Esophagus muscularis mucosa (tissue), 4 donors: ENCODE measurements around the gene MEGF9. TPM values are rescaled to one million over a fixed set of nuclear protein-coding genes. Genes with fewer than 3 reads are reported as not detected.

Source experiments
- DNase-seq: peaks from one replicate; pipeline ENCODE4 v3.0.0-alpha.2; 2017; ENCODE audit errors: extremely low spot score
- H3K27ac ChIP-seq, 4 donors: fragments of 200-600 bp; sonication (generic); replicated peaks in 1 of 4; 1 replicate in 3 of 4; 2 replicates in 1 of 4; pipeline ENCODE4 v1.5.1; 2016 to 2019; ENCODE audit warnings: mild to moderate bottlenecking in 1 of 4
- H3K27me3 ChIP-seq, 4 donors: fragments of 200-600 bp; sonication (generic); one replicate each; pipeline versions ENCODE4 v1.5.1 to v1.6.0; 2016 to 2019
- H3K36me3 ChIP-seq, 4 donors: fragments of 200-600 bp; sonication (generic); one replicate each; pipeline ENCODE4 v1.5.1; 2016 to 2019
- H3K4me1 ChIP-seq, 4 donors: fragments of 200-600 bp; sonication (generic); one replicate each; pipeline ENCODE4 v1.5.1; 2016 to 2019
- H3K4me3 ChIP-seq, 4 donors: fragments of 200-600 bp; sonication (generic); 1 replicate in 2 of 4; 2 replicates in 2 of 4; pipeline ENCODE4 v1.5.1; 2016 to 2019; ENCODE audit warnings: mild to moderate bottlenecking in 4 of 4, moderate library complexity in 1 of 4
- H3K9me3 ChIP-seq, 4 donors: fragments of 200-600 bp; sonication (generic); 1 replicate in 3 of 4; 2 replicates in 1 of 4; pipeline ENCODE4 v1.5.1; 2016 to 2019
- EP300 ChIP-seq: sonication (generic); formaldehyde crosslinking; IDR thresholded peaks from one replicate; pipeline ENCODE4 v1.6.1; 2017; ENCODE audit warnings: antibody characterized with exemption
- POLR2A ChIP-seq: fragments of 450-650 bp; IDR thresholded peaks from one replicate; pipeline ENCODE4 v1.6.1; 2017; ENCODE audit warnings: antibody characterized with exemption, moderate library complexity, mild to moderate bottlenecking, low read depth
- POLR2AphosphoS5 ChIP-seq, 2 donors: sonication (generic); formaldehyde crosslinking; IDR thresholded peaks; one replicate each; pipeline ENCODE4 v1.6.1; 2017; ENCODE audit warnings: antibody characterized with exemption in 2 of 2
- WGBS: methylation state at CpG from one replicate; pipeline ENCODE4 v1.1.5; 2018; 5-methylcytosine and 5-hydroxymethylcytosine counted together
- intact Hi-C: fragments of 100-400 bp; cut with DNase I; formaldehyde crosslinking; loops from one replicate; pipeline ENCODE4 v1.15.1; 2023
- total RNA-seq, 4 donors: library from RNA; depleted of rRNA; stranded (reverse); fragments of >200 nt; gene quantifications; one replicate each; pipeline versions ENCODE4 v1.1.0 to v1.2.1, GENCODE V29; 2016
- TF ChIP-seq, protein P1 (sequence below), 3 experiments: fragments of 200-600 bp in 2 of 3; fragments of 450-650 bp in 1 of 3; sonication (generic) in 2 of 3; IDR thresholded peaks; one replicate each; pipeline ENCODE4 v1.5.1; 2017 to 2019; ENCODE audit warnings: antibody characterized with exemption in 3 of 3, mild to moderate bottlenecking in 2 of 3, moderate library complexity in 1 of 3

MEGF9 gene
- total RNA-seq, 4 donors from 2014 or later = 17.1 to 23.1 (median 18.9) TPM

DNA sequence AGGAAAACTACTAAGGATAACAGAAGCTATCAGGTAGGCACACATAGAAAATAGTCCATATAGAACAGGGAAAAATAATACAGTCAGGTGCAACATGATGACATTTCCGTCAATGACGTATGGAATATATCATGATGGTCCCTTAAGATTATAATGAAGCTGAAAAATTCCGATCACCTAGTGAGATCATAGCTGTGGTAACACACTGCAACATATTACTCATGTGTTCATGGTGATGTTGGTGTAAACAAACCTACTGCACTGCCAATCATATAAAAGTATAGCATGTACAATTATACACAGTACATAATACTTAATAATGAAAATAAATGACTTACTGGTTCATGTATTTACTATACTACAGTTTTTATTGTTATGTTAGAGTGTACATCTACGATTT, 60.0 kb downstream of the MEGF9 start:
- no peak overlapping the region for H3K4me3 ChIP-seq
- H3K36me3 ChIP-seq = no peaks in the 10 kb centered on the region
- peaks cover 0 to 5% (median 0%) of the 10 kb centered on the region in 4 donors for H3K4me1 ChIP-seq
- no peak overlapping the region for H3K27ac ChIP-seq
- intact Hi-C loops = no loop called here
- WGBS = 95% methylated on average over 4 of the region's 4 CpGs
- H3K27me3 ChIP-seq = no peaks in the 10 kb centered on the region
- no peak for DNase-seq
- no peak for TF ChIP-seq POLR2A
- TF ChIP-seq POLR2AphosphoS5 (IDR thresholded peaks at IDR 0.05) = no peak
- TF ChIP-seq, protein P1, sequence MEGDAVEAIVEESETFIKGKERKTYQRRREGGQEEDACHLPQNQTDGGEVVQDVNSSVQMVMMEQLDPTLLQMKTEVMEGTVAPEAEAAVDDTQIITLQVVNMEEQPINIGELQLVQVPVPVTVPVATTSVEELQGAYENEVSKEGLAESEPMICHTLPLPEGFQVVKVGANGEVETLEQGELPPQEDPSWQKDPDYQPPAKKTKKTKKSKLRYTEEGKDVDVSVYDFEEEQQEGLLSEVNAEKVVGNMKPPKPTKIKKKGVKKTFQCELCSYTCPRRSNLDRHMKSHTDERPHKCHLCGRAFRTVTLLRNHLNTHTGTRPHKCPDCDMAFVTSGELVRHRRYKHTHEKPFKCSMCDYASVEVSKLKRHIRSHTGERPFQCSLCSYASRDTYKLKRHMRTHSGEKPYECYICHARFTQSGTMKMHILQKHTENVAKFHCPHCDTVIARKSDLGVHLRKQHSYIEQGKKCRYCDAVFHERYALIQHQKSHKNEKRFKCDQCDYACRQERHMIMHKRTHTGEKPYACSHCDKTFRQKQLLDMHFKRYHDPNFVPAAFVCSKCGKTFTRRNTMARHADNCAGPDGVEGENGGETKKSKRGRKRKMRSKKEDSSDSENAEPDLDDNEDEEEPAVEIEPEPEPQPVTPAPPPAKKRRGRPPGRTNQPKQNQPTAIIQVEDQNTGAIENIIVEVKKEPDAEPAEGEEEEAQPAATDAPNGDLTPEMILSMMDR (IDR thresholded peaks at IDR 0.05) = no peak
- TF ChIP-seq EP300 = no peak
- no peaks in the 10 kb centered on the region for H3K9me3 ChIP-seq

DNA sequence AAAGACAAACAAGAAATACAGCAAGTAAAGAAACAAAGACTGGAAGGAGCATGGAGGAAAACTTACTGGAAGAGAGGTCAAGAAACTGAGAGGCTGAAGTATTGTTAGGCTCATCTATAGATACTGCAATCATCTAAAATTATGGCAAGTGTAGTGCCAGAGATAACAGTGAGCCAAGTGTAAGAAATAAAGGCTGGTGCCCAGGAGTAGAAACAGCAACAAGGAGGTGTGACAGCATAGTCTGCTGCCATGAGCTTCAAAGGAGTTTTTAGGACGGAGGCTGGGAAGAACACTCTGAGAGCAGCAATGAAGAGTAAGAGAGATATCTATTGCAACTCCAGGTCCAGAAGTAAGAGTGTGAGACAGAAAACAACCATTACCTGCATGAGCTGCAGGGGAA, 60.5 kb downstream of the MEGF9 start:
- WGBS = 88% methylated on average over 1 of the region's 1 CpG
- H3K27ac ChIP-seq = no peak overlapping the region

DNA sequence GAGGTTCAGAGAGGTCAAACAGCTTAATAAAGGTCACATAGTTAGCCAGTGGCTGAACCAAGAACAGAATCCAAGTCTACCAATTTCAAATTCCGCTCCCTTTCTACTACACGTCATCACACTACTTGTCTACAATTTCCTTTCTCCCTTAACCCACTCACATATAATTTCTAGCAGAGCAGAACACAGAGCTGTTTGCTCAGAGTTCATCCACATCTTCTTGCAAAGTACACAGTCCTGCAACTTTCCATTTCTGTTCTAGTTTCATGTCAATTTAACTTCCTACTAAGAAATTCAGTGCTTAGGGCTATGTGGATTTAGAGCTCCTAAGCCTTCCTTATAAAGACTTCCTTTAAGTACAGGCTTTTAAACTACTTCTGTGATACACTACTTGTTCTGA, 61.3 kb downstream of the MEGF9 start:
- 86% methylated on average over 2 of the region's 2 CpGs for WGBS
- Histone ChIP-seq H3K9me3 (no peaks in the 10 kb centered on the region), H3K36me3 (no peaks in the 10 kb centered on the region), H3K4me1 (peaks cover 0 to 5% (median 0%) of the 10 kb centered on the region in 4 donors), H3K27me3 (no peaks in the 10 kb centered on the region), H3K4me3 (no peak overlapping the region), H3K27ac (no peak overlapping the region)
- DNase-seq = no peak
- TF ChIP-seq POLR2A = no peak
- TF ChIP-seq, protein P1 (IDR thresholded peaks at IDR 0.05) = no peak
- no peak for TF ChIP-seq EP300
- TF ChIP-seq POLR2AphosphoS5 (IDR thresholded peaks at IDR 0.05) = no peak
- intact Hi-C loops = no loop called here

More for the DNA sequence above, 60.5 kb downstream of the MEGF9 start:
- no peak for DNase-seq
- intact Hi-C loops = no loop called here
- TF ChIP-seq EP300 (no peak), POLR2AphosphoS5 (IDR thresholded peaks at IDR 0.05) (no peak), POLR2A (no peak)
- TF ChIP-seq, protein P1 (IDR thresholded peaks at IDR 0.05) = no peak
- no peaks in the 10 kb centered on the region for H3K36me3 ChIP-seq
- H3K27me3 ChIP-seq = no peaks in the 10 kb centered on the region
- peaks cover 0 to 5% (median 0%) of the 10 kb centered on the region in 4 donors for H3K4me1 ChIP-seq
- H3K9me3 ChIP-seq = no peaks in the 10 kb centered on the region
- no peak overlapping the region for H3K4me3 ChIP-seq

DNA sequence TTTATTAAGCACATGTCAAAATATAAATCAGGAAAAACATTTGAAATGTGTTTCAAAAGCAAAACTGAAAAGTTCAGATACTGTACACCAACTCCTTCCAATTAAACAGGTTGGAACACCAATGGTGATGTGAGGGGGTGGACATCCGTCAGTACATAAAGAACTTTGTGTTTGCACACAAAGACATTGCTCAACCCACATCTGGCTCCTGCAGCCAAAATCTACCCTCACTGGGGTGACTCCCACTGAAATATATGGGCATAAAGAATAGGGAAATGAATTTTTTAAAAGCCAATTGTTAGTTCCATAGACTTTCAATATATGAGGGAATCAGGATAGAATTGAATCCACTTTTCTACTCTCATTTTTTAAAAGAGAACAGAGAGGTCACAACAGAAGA, 63.9 kb downstream of the MEGF9 start:
- peaks cover 0 to 5% (median 0%) of the 10 kb centered on the region in 4 donors for H3K4me1 ChIP-seq
- no peak for DNase-seq
- intact Hi-C loops = no loop called here
- TF ChIP-seq POLR2AphosphoS5 (IDR thresholded peaks at IDR 0.05) (no peak), EP300 (no peak), POLR2A (no peak)
- TF ChIP-seq, protein P1 (IDR thresholded peaks at IDR 0.05) = no peak
- H3K9me3 ChIP-seq = no peaks in the 10 kb centered on the region
- H3K36me3 ChIP-seq = no peaks in the 10 kb centered on the region
- H3K4me3 ChIP-seq = no peak overlapping the region
- whole genome bisulfite sequencing = 89% methylated on average over 1 of the region's 1 CpG
- H3K27me3 ChIP-seq = no peaks in the 10 kb centered on the region
- no peak overlapping the region for H3K27ac ChIP-seq

DNA sequence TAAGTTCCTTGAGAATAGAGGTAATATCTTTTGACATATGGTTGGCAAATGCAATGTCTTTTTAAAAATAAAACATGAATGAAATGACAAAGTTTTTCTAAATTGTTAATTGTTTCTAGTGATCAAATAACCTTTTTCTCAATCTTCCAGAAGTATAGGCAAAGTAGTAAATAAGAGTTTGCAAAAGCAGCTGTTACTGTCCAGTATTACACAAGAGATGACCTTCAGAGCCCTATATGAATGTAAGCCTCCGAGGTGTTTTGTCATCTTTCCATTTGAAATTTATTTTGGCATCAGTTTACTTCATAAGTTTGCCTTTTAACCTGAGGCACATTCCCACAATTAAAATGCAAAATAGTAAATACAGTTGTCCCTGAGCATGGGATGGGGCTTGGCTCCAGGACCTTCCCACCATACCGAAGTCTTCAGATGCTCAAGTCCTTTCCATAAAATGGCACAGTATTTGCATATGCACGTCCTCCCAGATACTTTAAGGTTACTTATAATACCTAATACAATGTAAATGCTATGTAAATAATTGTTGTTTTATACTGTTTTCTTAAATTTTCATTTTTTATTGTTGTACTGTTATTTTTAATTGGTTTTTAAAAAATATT, 65.6 kb downstream of the MEGF9 start:
- Histone ChIP-seq H3K9me3 (no peaks in the 10 kb centered on the region), H3K27me3 (no peaks in the 10 kb centered on the region), H3K36me3 (no peaks in the 10 kb centered on the region), H3K4me3 (no peak overlapping the region), H3K4me1 (peaks cover 0 to under 1% (median 0%) of the 10 kb centered on the region in 4 donors), H3K27ac (no peak overlapping the region)
- whole genome bisulfite sequencing = 90% methylated on average over 3 of the region's 3 CpGs
- TF ChIP-seq, protein P1 (IDR thresholded peaks at IDR 0.05) = no peak
- no peak for DNase-seq
- intact Hi-C loops = no loop called here
